Measurements from ENCODE around the gene CRYAA.
"Not testable (repeated sequence)": the region's sequence is repeated elsewhere in the genome, so short reads cannot be mapped to it uniquely, and the experiment has no call there.

The CRYAA gene

GRCh38 chr21:43177043-43177906, 8.5 kb downstream of the CRYAA start:
- ATAC-seq = peak; percentile 82
- not testable (repeated sequence) for DNase-seq

DNA sequence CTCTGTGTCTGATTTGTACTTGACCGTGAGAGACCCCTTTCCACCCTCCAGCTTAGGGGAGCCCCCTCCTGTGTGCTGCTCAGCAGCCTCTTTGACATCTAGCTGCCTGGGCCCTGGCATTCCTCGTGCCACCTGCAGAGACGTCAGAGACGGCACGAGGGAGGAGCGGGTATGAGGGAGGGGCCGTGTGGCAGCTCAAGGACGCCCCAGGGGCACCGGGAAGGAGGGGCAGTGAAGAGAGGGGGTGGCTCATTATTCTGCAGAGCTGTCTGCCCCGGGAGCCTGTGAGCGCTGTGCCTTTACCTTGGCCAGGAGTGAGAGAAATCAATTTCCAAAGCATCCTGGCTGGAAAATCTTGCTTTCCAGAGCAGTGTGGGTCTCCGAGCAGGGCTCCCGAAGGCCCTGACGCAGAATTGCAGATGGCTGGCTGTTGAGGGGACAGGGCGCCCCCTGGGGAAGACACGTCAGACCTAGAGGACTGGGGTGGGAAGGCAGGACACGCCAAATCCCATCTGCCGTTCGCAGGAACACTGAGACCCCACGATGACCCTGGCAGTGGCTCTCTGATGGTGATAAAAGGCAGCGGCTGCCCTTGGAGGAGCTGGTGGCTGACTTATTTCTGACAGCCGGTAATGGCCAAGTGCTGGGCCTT, 9.5 kb downstream of the CRYAA start:
- ATAC-seq, DNase-seq: not testable (repeated sequence)

- ATAC-seq, DNase-seq: not testable (repeated sequence)
Observed at GRCh38 chr21:43181033-43181432, 12.2 kb downstream of the CRYAA start.

DNA sequence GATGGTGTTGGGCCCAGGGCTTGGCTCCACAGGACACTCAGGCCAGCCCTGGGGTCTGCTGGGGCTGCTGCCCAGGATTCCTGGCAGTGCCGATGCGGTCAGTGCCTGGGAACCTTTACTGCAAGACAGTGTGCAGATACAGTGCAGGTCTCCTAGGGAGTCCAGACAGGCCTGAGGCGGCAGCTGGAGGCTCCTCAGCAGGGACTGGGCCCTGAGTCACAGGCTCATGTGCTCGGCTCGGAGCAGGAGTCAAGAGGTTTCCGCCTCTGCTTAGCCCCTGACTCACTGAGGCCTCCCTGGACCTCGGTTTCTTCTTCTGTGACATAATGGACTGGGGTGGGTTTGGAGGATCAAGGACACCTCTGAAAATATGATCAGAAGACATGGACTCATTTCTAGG, 18.5 kb downstream of the CRYAA start:
- not testable (repeated sequence) for DNase-seq, ATAC-seq

DNA sequence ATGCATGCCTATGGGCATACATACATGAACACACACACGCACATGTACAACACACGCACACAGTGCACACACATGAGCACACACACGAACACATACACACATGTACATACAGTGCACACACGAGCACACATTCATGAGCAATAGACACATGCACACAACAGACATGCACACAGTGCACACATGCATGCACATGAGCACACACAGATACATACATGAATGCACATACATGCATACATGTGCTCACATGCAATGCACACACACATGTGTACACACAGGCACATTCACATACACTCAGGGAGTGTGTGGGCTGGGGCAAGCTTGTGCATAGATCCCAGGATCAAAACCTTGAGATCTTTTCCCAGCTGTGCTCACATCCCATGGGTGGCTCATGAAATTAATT, 18.9 kb downstream of the CRYAA start:
- no peak for DNase-seq
- no peak for ATAC-seq

GRCh38 chr21:43188181-43188580, 19.4 kb downstream of the CRYAA start:
- ATAC-seq (no peak), DNase-seq (no peak)

DNA sequence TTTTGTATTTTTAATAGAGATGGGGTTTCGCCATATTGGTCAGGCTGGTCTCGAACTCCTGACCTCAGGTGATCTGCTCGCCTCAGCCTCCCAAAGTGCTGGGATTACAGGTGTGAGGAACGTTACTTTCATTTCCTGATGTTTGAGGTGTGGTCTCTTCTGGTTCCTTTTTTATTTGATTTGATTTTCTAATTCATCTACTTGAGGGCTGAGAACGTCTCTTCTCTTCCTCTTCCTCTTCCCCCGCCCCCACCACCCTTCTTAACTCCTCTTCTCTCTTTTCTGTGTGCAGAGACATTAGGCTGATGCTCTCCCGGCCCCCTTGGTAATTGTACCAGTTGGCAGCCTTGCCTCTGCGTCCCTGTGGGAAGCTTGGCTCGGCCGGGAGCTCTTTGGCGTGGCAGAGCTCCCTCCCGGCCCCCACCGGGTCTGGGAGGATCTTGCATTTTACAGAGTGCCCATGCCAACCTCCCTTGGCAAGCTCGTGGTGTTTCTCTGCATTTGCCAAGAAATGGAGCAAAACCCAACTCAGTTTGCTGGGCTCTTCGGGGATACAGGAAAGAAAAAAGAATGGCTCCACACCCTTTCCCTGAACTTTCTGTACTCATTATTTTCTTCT, 19.9 kb downstream of the CRYAA start:
- ATAC-seq (no peak), DNase-seq (no peak)

GRCh38 chr21:43189936-43190335, 21.1 kb downstream of the CRYAA start:
- no peak for ATAC-seq

GRCh38 chr21:43190544-43190943, 21.7 kb downstream of the CRYAA start:
- DNase-seq (no peak), ATAC-seq (no peak)

More at GRCh38 chr21:43189936-43190335, 21.1 kb downstream of the CRYAA start:
- no peak for DNase-seq

DNA sequence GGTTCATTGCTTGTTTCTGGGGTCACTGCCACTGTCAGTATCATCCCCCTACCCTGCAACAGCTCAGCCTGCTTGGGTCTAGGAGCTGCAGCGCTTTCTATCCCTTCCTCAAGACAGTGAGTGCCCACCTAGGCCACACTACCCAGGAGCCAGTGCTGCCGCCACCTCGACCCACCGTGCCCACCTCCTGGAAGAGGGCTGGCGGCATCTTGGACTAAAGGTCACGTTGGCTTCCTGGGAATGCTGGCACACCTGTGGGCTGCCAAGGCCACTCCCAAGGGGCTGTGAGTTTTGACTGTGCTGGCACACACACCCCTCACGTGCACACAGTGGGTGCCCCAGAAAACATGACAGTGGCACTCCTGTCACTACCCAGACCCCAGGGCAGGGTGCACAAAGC, 22.1 kb downstream of the CRYAA start:
- ATAC-seq = no peak
- no peak for DNase-seq

- no peak for ATAC-seq
- DNase-seq = no peak
Observed at GRCh38 chr21:43191521-43191920, 22.7 kb downstream of the CRYAA start.

GRCh38 chr21:43191971-43192370, 23.2 kb downstream of the CRYAA start:
- ATAC-seq = no peak
- DNase-seq = no peak

GRCh38 chr21:43192501-43193081, 23.8 kb downstream of the CRYAA start:
- no peak for ATAC-seq

GRCh38 chr21:43193088-43193650, 24.4 kb downstream of the CRYAA start:
- no peak for ATAC-seq

More at GRCh38 chr21:43192501-43193081, 23.8 kb downstream of the CRYAA start:
- DNase-seq = no peak

DNA sequence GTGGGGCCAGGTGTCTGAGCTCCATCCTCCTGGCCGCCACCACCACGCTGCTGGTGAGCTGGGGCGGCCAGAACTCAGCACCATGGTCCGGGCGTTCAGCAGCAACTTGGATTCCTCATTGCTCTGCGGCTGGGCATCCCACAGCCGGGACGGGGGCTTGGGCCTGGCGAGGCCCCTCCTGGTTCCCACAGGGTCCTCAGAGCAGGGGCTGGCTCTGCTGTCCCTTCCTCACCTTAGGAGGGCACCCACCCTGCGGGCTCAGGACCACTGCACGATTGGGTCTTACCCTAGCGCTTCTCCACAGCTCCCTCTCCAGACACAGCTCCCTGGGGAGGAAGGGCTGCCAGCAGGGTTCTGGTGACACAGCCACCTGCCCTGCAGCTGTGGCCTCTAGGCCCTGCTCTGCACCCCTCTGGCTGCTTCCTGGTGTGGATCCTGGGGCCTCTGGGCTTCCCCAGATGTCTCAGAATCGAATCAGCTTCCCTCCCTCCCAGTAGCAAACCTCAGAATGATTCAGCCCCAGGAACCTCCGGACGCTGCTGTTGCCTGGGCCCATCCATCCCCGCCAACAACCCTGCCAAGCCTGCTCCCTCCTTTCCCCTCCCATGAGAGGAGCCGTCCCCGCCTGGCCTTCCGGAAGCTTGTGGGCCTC, 25.0 kb downstream of the CRYAA start:
- DNase-seq (no peak), ATAC-seq (peak; percentile 62)

More at GRCh38 chr21:43193088-43193650, 24.4 kb downstream of the CRYAA start:
- no peak for DNase-seq

DNA sequence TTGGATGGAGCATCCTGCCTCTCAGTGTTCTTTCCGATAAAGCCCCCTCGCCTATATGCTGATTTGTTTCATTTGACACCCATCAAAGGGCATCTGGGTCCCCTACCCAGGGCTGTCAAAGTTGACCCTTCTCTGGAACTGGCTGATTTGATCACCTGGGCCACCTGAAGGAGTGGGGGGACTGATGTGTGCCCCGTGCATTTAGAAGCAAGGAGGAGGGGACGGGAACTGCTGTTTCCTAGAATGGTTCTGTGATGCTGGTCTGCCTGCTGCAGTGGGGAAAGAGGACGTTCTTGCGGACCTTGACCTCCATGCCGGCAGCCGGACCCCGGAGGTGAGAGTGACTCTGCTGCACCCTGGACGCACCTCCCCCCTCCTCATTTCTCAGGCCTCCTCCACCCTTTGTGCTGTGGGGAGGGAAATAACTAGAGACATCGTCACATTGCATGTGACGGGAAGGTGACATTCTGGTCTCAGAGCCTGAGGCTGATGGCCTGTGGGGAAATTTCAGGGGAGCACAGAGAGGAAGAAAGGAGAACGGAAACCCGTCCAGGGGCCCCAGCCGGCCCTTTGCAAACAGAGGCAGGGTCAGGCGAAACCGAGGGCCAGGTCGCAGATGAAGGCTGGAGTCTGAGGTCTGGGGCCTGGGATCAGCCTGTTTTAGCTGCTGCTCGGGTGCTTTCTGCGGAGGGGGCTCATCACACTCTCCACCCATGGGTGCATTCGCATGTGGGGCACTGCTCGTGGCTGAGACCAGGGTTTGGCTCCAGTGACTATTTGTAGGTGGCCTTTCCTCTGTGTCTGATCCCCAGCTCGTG, 25.7 kb downstream of the CRYAA start:
- DNase-seq (no peak), ATAC-seq (no peak)

DNA sequence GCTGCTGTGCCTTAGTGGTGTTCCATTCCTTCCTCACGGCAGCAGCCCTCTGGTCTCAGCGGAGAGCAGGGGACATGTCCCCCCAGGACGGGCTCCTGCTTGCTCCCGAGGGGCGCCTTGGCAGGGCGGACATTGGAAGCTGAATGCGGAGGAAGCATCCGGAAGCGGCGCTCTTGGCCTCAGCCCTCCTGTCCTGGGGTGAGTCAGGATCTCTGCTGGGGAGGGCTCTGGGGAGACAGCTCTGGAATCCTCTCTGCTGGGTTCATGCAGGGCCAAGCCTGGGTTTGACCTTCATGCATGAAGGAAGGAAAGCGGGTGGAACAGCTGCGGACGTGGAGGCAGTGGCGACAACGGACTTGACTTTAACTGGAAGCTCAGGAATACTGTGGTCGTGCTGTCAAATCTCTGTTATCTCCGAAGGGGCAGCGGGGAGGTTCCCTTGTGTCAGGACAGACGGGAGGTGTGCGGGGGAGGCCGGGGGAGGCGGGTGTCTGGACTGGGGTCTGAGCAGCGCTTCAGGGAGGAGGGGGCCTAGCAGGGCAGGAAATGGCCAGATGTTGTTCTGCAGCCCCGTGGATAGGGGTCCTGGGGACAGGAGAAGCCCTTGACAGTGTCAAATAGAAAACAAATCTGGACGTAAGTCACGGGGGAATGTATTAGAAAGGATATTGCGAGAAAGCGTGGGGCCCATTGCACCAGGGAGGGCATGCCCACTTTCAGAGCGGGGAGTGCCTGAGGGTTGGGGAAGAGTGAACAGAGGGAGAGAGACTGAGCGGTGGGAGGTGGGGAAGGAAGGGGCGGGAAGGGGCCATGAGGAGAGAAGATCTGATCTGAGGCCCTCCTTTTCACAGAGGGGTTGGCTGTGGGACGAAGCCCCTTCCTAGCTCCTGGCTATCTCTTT, 26.6 kb downstream of the CRYAA start:
- ATAC-seq (no peak), DNase-seq (no peak)

GRCh38 chr21:43196826-43197225, 28.0 kb downstream of the CRYAA start:
- DNase-seq (no peak), ATAC-seq (no peak)

- ATAC-seq (no peak), DNase-seq (no peak)
Observed at GRCh38 chr21:43198376-43198775, 29.6 kb downstream of the CRYAA start.

DNA sequence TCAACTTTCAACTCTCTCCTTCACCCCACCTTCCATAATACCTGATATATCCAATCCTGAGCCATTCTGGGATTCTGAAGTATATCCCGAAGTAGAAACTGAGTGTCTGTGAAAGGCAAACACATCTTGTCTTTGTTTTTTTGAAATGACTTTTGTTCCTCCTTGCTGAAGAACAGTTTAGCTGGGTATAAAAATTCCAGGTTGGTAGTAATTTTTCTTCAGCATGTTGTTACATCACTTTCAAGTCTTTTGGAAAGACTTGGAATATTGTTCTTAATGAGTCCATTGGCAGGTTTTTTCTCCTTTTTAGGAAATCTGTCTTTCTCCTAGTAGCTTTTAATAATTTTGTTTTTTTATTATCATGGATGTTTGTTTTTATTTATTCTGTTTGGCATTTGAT, 32.7 kb downstream of the CRYAA start:
- ATAC-seq = no peak
- DNase-seq = no peak
